Ascending aorta (tissue), 2 donors: ENCODE data around the gene KRTAP10-3. TPM values are rescaled to one million over a fixed set of nuclear protein-coding genes. Genes with fewer than 3 reads are reported as not detected.
"Not testable (repeated sequence)": the region's sequence is repeated elsewhere in the genome, so short reads cannot be mapped to it uniquely, and the experiment has no call there.

ENCODE experiments used
- DNase-seq, 2 donors: peaks; one replicate each; pipeline ENCODE4 v3.0.0-alpha.2; 2019; ENCODE audit warnings: low spot score in 2 of 2
- H3K27ac ChIP-seq, 2 donors: fragments of 200-600 bp; sonication (generic); one replicate each; pipeline ENCODE4 v1.5.1; 2016 to 2017; ENCODE audit warnings: mild to moderate bottlenecking in 1 of 2
- H3K27me3 ChIP-seq: fragments of 200-600 bp; sonication (generic); one replicate; pipeline ENCODE4 v1.5.1; 2017
- H3K36me3 ChIP-seq, 2 donors: fragments of 200-600 bp; sonication (generic); one replicate each; pipeline ENCODE4 v1.5.1; 2016
- H3K4me1 ChIP-seq, 2 donors: fragments of 200-600 bp; sonication (generic); one replicate each; pipeline ENCODE4 v1.5.1; 2016 to 2017; ENCODE audit warnings: mild to moderate bottlenecking in 1 of 2
- H3K4me3 ChIP-seq, 2 donors: fragments of 200-600 bp; sonication (generic); one replicate each; pipeline ENCODE4 v1.5.1; 2016 to 2017; ENCODE audit warnings: mild to moderate bottlenecking in 1 of 2
- H3K9me3 ChIP-seq, 2 donors: fragments of 200-600 bp; sonication (generic); one replicate each; pipeline ENCODE4 v1.5.1; 2016
- CTCF ChIP-seq, 3 experiments: fragments of 200-600 bp in 2 of 3; fragments of 450-650 bp in 1 of 3; sonication (generic) in 2 of 3; IDR thresholded peaks; one replicate each; pipeline ENCODE4 v1.5.1; 2016 to 2019; ENCODE audit warnings: antibody characterized with exemption in 3 of 3, mild to moderate bottlenecking in 1 of 3, moderate library complexity in 1 of 3
- intact Hi-C: fragments of 100-400 bp; cut with DNase I; formaldehyde crosslinking; loops from one replicate; pipeline ENCODE4 v1.15.1; 2023
- total RNA-seq: library from RNA; depleted of rRNA; stranded (reverse); fragments of >200 nt; gene quantifications from one replicate; pipeline ENCODE4 v1.1.0, GENCODE V29; 2016

KRTAP10-3 gene
- total RNA-seq, 1 donor from 2014 or later = not detected

- no peak for TF ChIP-seq CTCF (IDR thresholded peaks at IDR 0.05)
- Histone ChIP-seq H3K36me3 (no peaks in the 10 kb centered on the region), H3K4me3 (no peak overlapping the region), H3K27ac (no peak overlapping the region), H3K4me1 (no peaks in the 10 kb centered on the region), H3K27me3 (no peaks in the 10 kb centered on the region), H3K9me3 (no peaks in the 10 kb centered on the region)
- DNase-seq = no peak
- intact Hi-C loops = no loop called here
These were observed 36.9 kb upstream of the KRTAP10-3 start for GRCh38 chr21:44595524-44595923.

- no peaks in the 10 kb centered on the region for H3K4me1 ChIP-seq
- no peaks in the 10 kb centered on the region for H3K9me3 ChIP-seq
- intact Hi-C loops = no loop called here
- no peaks in the 10 kb centered on the region for H3K36me3 ChIP-seq
- H3K4me3 ChIP-seq = no peak overlapping the region
- TF ChIP-seq CTCF (IDR thresholded peaks at IDR 0.05) = no peak
- no peaks in the 10 kb centered on the region for H3K27me3 ChIP-seq
- H3K27ac ChIP-seq = no peak overlapping the region
- DNase-seq = no peak
These were observed 35.9 kb upstream of the KRTAP10-3 start for GRCh38 chr21:44594406-44594916.

- Histone ChIP-seq H3K36me3 (no peaks in the 10 kb centered on the region), H3K9me3 (no peaks in the 10 kb centered on the region), H3K4me3 (no peak overlapping the region), H3K27ac (no peak overlapping the region), H3K27me3 (no peaks in the 10 kb centered on the region), H3K4me1 (no peaks in the 10 kb centered on the region)
- no peak for DNase-seq
- intact Hi-C loops = no loop called here
- no peak for TF ChIP-seq CTCF (IDR thresholded peaks at IDR 0.05)
These were observed 35.2 kb upstream of the KRTAP10-3 start for GRCh38 chr21:44593598-44594405.

GRCh38 chr21:44592446-44593311, 34.1 kb upstream of the KRTAP10-3 start, which contains the start of gene KRTAP10-6:
Gene KRTAP10-6 (minus strand): TSS chr21:44592505. CDS start chr21:44592484, 21 bp downstream.
- Histone ChIP-seq H3K36me3 (no peaks in the 10 kb centered on the region), H3K4me3 (no peak within 1 kb of the TSS), H3K27me3 (no peaks in the 10 kb centered on the region), H3K9me3 (no peaks in the 10 kb centered on the region), H3K27ac (no peak within 1 kb of the TSS), H3K4me1 (no peaks in the 10 kb centered on the region)
- no peak for TF ChIP-seq CTCF (IDR thresholded peaks at IDR 0.05)
- intact Hi-C loops = no loop called here
- DNase-seq = no peak

GRCh38 chr21:44591801-44592130, 33.2 kb upstream of the KRTAP10-3 start:
- H3K27ac ChIP-seq, H3K4me3 ChIP-seq, H3K36me3 ChIP-seq, intact Hi-C loops, DNase-seq, H3K4me1 ChIP-seq, H3K9me3 ChIP-seq, H3K27me3 ChIP-seq: not testable (repeated sequence)

- H3K4me3 ChIP-seq, H3K36me3 ChIP-seq, H3K27ac ChIP-seq, H3K9me3 ChIP-seq, H3K27me3 ChIP-seq, intact Hi-C loops, DNase-seq, H3K4me1 ChIP-seq: not testable (repeated sequence)
These were observed 32.6 kb upstream of the KRTAP10-3 start for GRCh38 chr21:44590897-44591800.
